ENCODE measurements around the gene CLN6.
A peak's percentile ranks its signal among the peaks of the same experiment; 100 is the strongest.

CLN6 gene

GRCh38 chr15:68256675-68257450, 27.3 kb upstream of the CLN6 start:
- TF ChIP-seq CTCF (IDR thresholded peaks at IDR 0.05; ENCODE audit: low read depth, low read length), result no peak
- H3K4me3 ChIP-seq (ENCODE audit: low read depth, low read length), result peak overlapping the region; percentile 28

GRCh38 chr15:68252925-68253534, 23.5 kb upstream of the CLN6 start:
- TF ChIP-seq CTCF (IDR thresholded peaks at IDR 0.05; ENCODE audit: low read depth, low read length), result peak; percentile 70
- no peak overlapping the region for H3K4me3 ChIP-seq (ENCODE audit: low read depth, low read length)

- H3K4me3 ChIP-seq (ENCODE audit: low read depth, low read length), result no peak overlapping the region
- TF ChIP-seq CTCF (IDR thresholded peaks at IDR 0.05; ENCODE audit: low read depth, low read length), result no peak
These were observed 19.7 kb upstream of the CLN6 start for GRCh38 chr15:68249058-68249713.

GRCh38 chr15:68244235-68244634, 14.7 kb upstream of the CLN6 start:
- TF ChIP-seq CTCF (IDR thresholded peaks at IDR 0.05; ENCODE audit: low read depth, low read length), result no peak
- no peak overlapping the region for H3K4me3 ChIP-seq (ENCODE audit: low read depth, low read length)

GRCh38 chr15:68241088-68241935, 11.8 kb upstream of the CLN6 start:
- H3K4me3 ChIP-seq (ENCODE audit: low read depth, low read length), result no peak overlapping the region
- TF ChIP-seq CTCF (IDR thresholded peaks at IDR 0.05; ENCODE audit: low read depth, low read length), result no peak

GRCh38 chr15:68239025-68239424, 9.5 kb upstream of the CLN6 start:
- H3K4me3 ChIP-seq (ENCODE audit: low read depth, low read length), result no peak overlapping the region
- TF ChIP-seq CTCF (IDR thresholded peaks at IDR 0.05; ENCODE audit: low read depth, low read length), result no peak

Measured in WI38 (cell line).